22Rv1 (cell line): Measurements from ENCODE around the gene COL4A1.

ENCODE experiments used
- CTCF ChIP-seq: fragments of 450-650 bp; IDR thresholded peaks from 2 replicates; pipeline ENCODE4 v1.5.1; 2017; ENCODE audit warnings: mild to moderate bottlenecking
- ZFX ChIP-seq: fragments of 450-650 bp; IDR thresholded peaks from 2 replicates; pipeline ENCODE4 v1.6.1; 2017; ENCODE audit warnings: antibody characterized with exemption, borderline replicate concordance

GRCh38 chr13:110340812-110341444 lies 34.0 kb upstream of the COL4A1 start:
- TF ChIP-seq CTCF (no peak), ZFX (no peak)
